ENCODE measurements around the gene AP3D1. TPM values are rescaled to one million over a fixed set of nuclear protein-coding genes. Genes with fewer than 3 reads are reported as not detected.

The AP3D1 gene
- total RNA-seq, 1 donor from 2014 or later = 109 TPM

DNA sequence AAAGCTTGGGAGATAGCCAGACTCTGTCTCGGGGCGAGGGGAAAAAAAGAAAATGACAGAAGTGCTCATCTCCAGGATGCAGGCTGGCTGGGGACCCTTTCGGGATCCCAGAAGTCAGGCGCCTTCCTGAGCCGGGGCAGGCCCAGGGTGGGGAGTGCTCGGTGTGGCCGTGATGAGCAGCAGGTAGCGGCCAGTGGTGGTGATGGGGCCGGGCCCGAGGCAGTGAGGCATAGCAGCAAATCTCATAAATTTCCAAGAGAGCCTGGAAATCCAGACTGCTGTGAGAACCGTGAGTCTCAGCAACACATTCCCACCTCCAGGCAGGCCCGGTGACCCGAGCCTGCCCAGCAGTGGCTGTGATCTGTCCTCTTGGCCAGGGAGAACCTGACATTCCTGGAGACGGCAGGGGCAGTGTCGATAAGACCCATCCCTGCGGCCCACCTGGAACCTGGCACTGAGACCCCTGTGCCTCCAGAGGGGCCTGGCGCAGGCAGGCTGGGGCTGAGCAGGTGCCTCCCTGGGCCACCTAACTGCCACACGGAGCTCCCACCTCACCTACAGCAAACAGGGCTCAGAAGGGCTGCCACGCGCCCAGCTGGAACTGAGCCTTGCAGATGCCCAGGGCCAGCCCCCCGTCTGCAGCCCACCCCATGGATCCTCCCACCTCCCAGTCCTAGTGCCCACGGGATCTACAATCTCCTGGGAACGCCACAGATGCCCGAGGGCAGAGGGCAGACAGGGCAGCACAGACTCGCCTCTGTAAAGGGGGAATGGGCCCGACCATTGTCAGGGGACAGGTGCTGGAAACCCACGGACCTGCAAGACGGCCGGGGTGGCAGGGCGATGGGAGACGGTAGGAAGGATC lies 31.2 kb downstream of the AP3D1 start:
- Histone ChIP-seq H3K27ac (no peak overlapping the region), H3K4me1 (no peaks in the 10 kb centered on the region), H3K9me3 (no peaks in the 10 kb centered on the region), H3K27me3 (no peaks in the 10 kb centered on the region), H3K4me3 (no peak overlapping the region), H3K36me3 (peaks cover 96% of the 10 kb centered on the region)
- TF ChIP-seq, protein P1, sequence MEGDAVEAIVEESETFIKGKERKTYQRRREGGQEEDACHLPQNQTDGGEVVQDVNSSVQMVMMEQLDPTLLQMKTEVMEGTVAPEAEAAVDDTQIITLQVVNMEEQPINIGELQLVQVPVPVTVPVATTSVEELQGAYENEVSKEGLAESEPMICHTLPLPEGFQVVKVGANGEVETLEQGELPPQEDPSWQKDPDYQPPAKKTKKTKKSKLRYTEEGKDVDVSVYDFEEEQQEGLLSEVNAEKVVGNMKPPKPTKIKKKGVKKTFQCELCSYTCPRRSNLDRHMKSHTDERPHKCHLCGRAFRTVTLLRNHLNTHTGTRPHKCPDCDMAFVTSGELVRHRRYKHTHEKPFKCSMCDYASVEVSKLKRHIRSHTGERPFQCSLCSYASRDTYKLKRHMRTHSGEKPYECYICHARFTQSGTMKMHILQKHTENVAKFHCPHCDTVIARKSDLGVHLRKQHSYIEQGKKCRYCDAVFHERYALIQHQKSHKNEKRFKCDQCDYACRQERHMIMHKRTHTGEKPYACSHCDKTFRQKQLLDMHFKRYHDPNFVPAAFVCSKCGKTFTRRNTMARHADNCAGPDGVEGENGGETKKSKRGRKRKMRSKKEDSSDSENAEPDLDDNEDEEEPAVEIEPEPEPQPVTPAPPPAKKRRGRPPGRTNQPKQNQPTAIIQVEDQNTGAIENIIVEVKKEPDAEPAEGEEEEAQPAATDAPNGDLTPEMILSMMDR (IDR thresholded peaks at IDR 0.05) = no peak
- ATAC-seq (no peak), DNase-seq (no peak)
- intact Hi-C loops (cut with DNase I) = no loop called here

DNA sequence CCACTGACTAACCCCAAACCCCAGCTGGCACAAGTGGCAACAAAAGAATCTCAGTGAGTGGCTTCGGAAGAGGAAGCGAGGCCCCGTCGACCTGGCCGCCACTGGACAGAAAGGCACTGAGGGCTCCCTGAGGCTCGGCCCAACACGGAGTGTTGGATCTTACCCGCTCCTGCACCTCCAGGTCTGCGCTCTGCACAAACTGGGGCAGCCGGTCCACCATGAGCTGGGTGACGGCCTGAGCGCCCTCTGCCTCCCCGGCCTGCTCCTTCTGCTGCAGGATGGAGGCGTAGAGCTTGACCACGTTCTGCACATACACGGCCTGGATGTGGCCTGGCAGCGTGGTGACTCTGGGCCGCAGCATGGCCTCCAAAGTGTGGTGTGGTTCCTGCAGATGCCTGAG lies 32.9 kb downstream of the AP3D1 start:
- ATAC-seq = no peak
- DNase-seq = no peak
- intact Hi-C loops (cut with DNase I) = no loop called here
- Histone ChIP-seq H3K4me1 (no peaks in the 10 kb centered on the region), H3K36me3 (peaks cover 97% of the 10 kb centered on the region), H3K27me3 (no peaks in the 10 kb centered on the region), H3K27ac (no peak overlapping the region), H3K9me3 (no peaks in the 10 kb centered on the region), H3K4me3 (no peak overlapping the region)
- TF ChIP-seq, protein P1 (IDR thresholded peaks at IDR 0.05) = no peak

DNA sequence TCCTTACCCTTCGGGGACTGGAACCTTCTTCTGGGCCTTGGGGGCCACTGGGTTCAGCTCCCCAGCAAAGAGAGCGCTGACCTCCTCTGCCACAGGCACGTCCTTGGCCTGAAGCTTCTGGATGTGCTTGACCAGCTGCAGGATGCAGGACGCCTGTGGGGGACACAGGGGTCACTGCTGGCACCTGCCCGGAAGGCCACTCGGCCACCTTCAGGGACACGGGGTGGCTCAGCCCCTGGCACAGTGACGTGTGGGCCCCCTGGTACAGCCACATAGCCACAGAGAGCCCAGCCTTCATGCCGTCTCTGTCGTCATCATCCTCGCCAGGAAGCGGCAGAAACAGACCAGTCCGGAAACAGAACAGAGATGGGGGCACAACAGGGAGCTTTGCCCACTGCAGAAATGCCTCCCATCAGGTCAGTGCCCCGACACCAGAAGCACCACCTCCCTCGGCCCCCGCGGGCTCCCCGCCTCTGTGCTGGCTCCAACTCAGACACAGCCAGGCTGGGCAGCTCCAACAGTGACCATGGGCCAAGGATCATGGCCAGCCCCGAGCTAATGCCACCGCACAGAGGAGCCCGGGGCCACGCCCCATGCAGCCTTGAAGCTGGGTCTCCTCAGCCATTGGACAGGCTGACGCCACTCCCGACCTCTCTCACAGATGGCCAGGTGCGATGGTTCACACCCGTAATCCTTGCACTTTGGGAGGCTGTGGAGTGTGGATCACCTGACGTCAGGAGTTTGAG lies 34.0 kb downstream of the AP3D1 start:
- intact Hi-C loops (cut with DNase I) = no loop called here
- ATAC-seq (no peak), DNase-seq (no peak)
- H3K4me3 ChIP-seq = no peak overlapping the region
- H3K36me3 ChIP-seq = peaks cover 97% of the 10 kb centered on the region
- no peaks in the 10 kb centered on the region for H3K27me3 ChIP-seq
- TF ChIP-seq, protein P1 (IDR thresholded peaks at IDR 0.05) = no peak
- H3K4me1 ChIP-seq = no peaks in the 10 kb centered on the region
- no peak overlapping the region for H3K27ac ChIP-seq
- H3K9me3 ChIP-seq = no peaks in the 10 kb centered on the region

DNA sequence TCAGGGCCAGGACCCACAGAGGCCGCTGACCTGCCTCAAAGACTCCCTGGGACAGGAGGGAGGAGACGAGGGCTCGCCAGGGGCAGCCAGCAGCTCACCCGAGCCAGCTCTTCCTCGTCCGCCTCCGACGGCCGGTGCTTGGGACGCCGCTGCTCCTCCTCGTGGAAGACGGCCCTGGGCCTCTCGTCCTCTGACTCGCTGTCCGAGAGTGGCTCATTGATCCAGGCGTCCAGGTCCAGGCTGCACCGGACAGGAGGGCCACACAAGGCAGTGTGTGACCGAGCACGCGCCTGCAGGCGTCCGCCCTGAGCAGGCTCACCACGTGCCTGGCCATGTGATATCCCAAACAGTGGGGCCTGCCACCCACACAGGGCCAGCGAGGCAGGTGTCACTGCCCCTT lies 34.9 kb downstream of the AP3D1 start:
- DNase-seq = no peak
- Histone ChIP-seq H3K4me1 (no peaks in the 10 kb centered on the region), H3K4me3 (no peak overlapping the region), H3K36me3 (peaks cover 97% of the 10 kb centered on the region), H3K27ac (no peak overlapping the region), H3K27me3 (no peaks in the 10 kb centered on the region), H3K9me3 (no peaks in the 10 kb centered on the region)
- intact Hi-C loops (cut with DNase I) = no loop called here
- ATAC-seq = no peak
- TF ChIP-seq, protein P1 (IDR thresholded peaks at IDR 0.05) = no peak

DNA sequence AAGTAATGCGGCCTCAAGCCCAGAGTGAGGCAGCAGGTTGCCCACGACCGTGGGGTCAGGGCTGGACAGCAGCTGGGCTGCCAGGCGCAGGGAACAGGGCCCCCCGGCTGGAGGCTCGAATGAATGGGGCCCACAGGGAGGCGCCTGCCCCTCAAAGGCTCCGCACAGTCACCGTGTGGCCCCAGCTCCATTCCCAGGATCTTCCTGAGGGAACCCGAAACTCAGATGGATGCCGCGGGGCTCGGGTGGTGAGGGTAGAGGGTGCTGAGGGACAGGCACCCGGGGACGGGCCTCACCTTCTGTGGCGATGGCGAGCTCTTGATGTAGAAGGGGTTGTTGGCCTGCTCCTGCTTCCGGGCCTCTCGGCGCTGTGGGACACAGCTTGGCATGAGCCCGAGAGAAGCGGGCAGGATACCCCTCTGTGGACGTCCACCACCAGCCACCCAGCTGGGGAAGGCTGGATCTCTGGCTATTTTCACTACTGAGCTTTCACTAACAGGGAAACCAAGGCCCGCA lies 35.4 kb downstream of the AP3D1 start:
- Histone ChIP-seq H3K9me3 (no peaks in the 10 kb centered on the region), H3K4me3 (no peak overlapping the region), H3K36me3 (peaks cover 97% of the 10 kb centered on the region), H3K4me1 (no peaks in the 10 kb centered on the region), H3K27ac (no peak overlapping the region), H3K27me3 (no peaks in the 10 kb centered on the region)
- intact Hi-C loops (cut with DNase I) = no loop called here
- TF ChIP-seq, protein P1 (IDR thresholded peaks at IDR 0.05) = no peak
- ATAC-seq = no peak
- no peak for DNase-seq

Measured in upper lobe of right lung (tissue), 1 donor.